Adrenal gland (tissue), 12 donors: ENCODE results near the gene TSPAN4. TPM values are rescaled to one million over a fixed set of nuclear protein-coding genes. Genes with fewer than 3 reads are reported as not detected.

Experiments used
- DNase-seq, 7 donors: peaks; one replicate each; pipeline ENCODE4 v3.0.0-alpha.2; 2019 to 2020
- H3K27ac ChIP-seq, 5 donors: fragments of 200-600 bp; sonication (generic) in 4 of 5; 1 replicate in 3 of 5; 2 replicates in 2 of 5; pipeline versions ENCODE4 v1.5.1 to v1.8.0; 2016 to 2020; ENCODE audit warnings: mild to moderate bottlenecking in 1 of 5
- H3K27me3 ChIP-seq: fragments of 200-600 bp; 2 replicates; pipeline ENCODE4 v1.8.0; 2021
- H3K36me3 ChIP-seq, 2 donors: fragments of 200-600 bp; replicated peaks in 1 of 2; 1 replicate in 1 of 2; 2 replicates in 1 of 2; pipeline versions ENCODE4 v1.5.1 to v1.8.0; 2018 to 2022
- H3K4me1 ChIP-seq, 2 donors: fragments of 200-600 bp; replicated peaks in 1 of 2; 1 replicate in 1 of 2; 2 replicates in 1 of 2; pipeline versions ENCODE4 v1.5.1 to v1.8.0; 2018 to 2021
- H3K4me3 ChIP-seq, 4 donors: fragments of 200-600 bp; sonication (generic) in 3 of 4; one replicate each; pipeline ENCODE4 v1.5.1; 2016 to 2018
- H3K9me3 ChIP-seq, 3 donors: fragments of 200-600 bp; sonication (generic) in 1 of 3; replicated peaks in 1 of 3; 1 replicate in 2 of 3; 2 replicates in 1 of 3; pipeline versions ENCODE4 v1.5.1 to v1.8.0; 2016 to 2021
- CTCF ChIP-seq, 6 experiments: fragments of 450-650 bp in 4 of 6; fragments of 200-600 bp in 2 of 6; sonication (generic) in 1 of 6; IDR thresholded peaks; 1 replicate in 5 of 6; 2 replicates in 1 of 6; pipeline versions ENCODE4 v1.5.1 to v1.8.0; 2016 to 2021; ENCODE audit warnings: antibody characterized with exemption in 6 of 6, mild to moderate bottlenecking in 2 of 6, moderate library complexity in 1 of 6
- POLR2A ChIP-seq, 2 donors: fragments of 450-650 bp; IDR thresholded peaks; one replicate each; pipeline ENCODE4 v1.6.1; 2017; ENCODE audit warnings: antibody characterized with exemption in 2 of 2, mild to moderate bottlenecking in 2 of 2, moderate library complexity in 1 of 2
- WGBS, 4 donors: extraction: QIAGEN DNeasy Blood & Tissue Kit in 2 of 4; methylation state at CpG; one replicate each; pipeline versions ENCODE4 v1.1.5 to v1.1.7; 2013 to 2017; 5-methylcytosine and 5-hydroxymethylcytosine counted together
- intact Hi-C, 2 donors: fragments of 100-400 bp; cut with DNase I; formaldehyde crosslinking; loops; one replicate each; pipeline versions ENCODE4 v1.14.1 to v1.15.0; 2022 to 2023
- polyA plus RNA-seq, 3 donors: library from polyadenylated mRNA; stranded (reverse); fragments of 200-250 nt in 2 of 3; fragments of 350-450 nt in 1 of 3; fragmentation: Illumina TruSeq in 1 of 3; extraction: RNeasy Lipid Tissue Mini Kit (QIAGEN cat#74804) in 1 of 3; gene quantifications; one replicate each; pipeline ENCODE4 v1.2.3, GENCODE V29; 2013 to 2014
- total RNA-seq, 9 donors: library from RNA; depleted of rRNA in 4 of 9; stranded (reverse); fragments of >200 nt in 4 of 9; fragments of 120-200 nt in 1 of 9; fragmentation: NEBNext Ultra II Directional in 1 of 9; extraction: Animal tissue kit (Norgen Biotek cat#: 25700) in 1 of 9; gene quantifications; one replicate each; pipeline versions ENCODE4 v1.1.0 to v1.2.4, GENCODE V29; 2013 to 2023
- donor health status: healthy with polysubstance abuse.
- donor health status: Bipolar disorder and iron deficiency.
- donor health status: DM: yes; HTN: yes; CAD: no.
- donor health status: DM: no; HTN: no; CAD: no.
- donor health status: DM: no; HTN: no; CAD: no.
- donor health status: DM: yes; HTN: yes; CAD: no.

Gene TSPAN4
- total and polyA plus RNA-seq, 12 donors: 5.2 to 207 (median 53.5) TPM

- intact Hi-C loops: no loop called here
- Histone ChIP-seq H3K36me3 (peaks cover 0 to 16% of the 10 kb centered on the region in 2 donors), H3K9me3 (no peaks in the 10 kb centered on the region), H3K4me3 (peak within 1 kb of the TSS in 3 of 4 donors; percentile 25 to 91 (median 69)), H3K27me3 (no peaks in the 10 kb centered on the region), H3K27ac (peak within 1 kb of the TSS in 4 of 5 donors; percentile 78 to 90 (median 87)), H3K4me1 (peaks cover 41 to 71% of the 10 kb centered on the region in 2 donors)
- WGBS, 4 donors: 0 to 33% (median 2%) methylated on average over 2 to 67 of the region's 67 CpGs
- peak in 6 of 7 donors; percentile 42 to 65 (median 56) for DNase-seq
- TF ChIP-seq POLR2A (IDR thresholded peaks at IDR 0.05): peak in 1 of 2 donors; percentile 24
- peak in 2 of 6 experiments; percentile 13 to 19 for TF ChIP-seq CTCF (IDR thresholded peaks at IDR 0.05)
Measured at GRCh38 chr11:832529-833113, 10.0 kb upstream of the TSPAN4 start, which contains the start of gene CD151. TSS of gene CD151 (plus strand) at chr11:832952. CDS start at chr11:836070, 3,118 bp downstream.

GRCh38 chr11:833114-833791 is 9.4 kb upstream of the TSPAN4 start:
- WGBS, 4 donors: 0 to 2% (median 1%) methylated on average over 3 to 54 of the region's 55 CpGs
- H3K27me3 ChIP-seq: no peaks in the 10 kb centered on the region
- peaks cover 37 to 65% of the 10 kb centered on the region in 2 donors for H3K4me1 ChIP-seq
- H3K36me3 ChIP-seq: peaks cover 0 to 22% of the 10 kb centered on the region in 2 donors
- intact Hi-C loops: no loop called here
- peak overlapping the region in 4 of 5 donors; percentile 78 to 90 (median 87) for H3K27ac ChIP-seq
- no peak for TF ChIP-seq CTCF (IDR thresholded peaks at IDR 0.05)
- TF ChIP-seq POLR2A (IDR thresholded peaks at IDR 0.05): peak in 1 of 2 donors; percentile 47
- peak overlapping the region in 3 of 4 donors; percentile 25 to 91 (median 69) for H3K4me3 ChIP-seq
- peak in 6 of 7 donors; percentile 54 to 73 (median 60) for DNase-seq
- H3K9me3 ChIP-seq: no peaks in the 10 kb centered on the region

- DNase-seq: peak in 2 of 7 donors; percentile 29 to 60
- TF ChIP-seq CTCF (IDR thresholded peaks at IDR 0.05) (no peak), POLR2A (IDR thresholded peaks at IDR 0.05) (peak in 1 of 2 donors; percentile 22)
- intact Hi-C loops: no loop called here
- H3K36me3 ChIP-seq: peaks cover 0 to 28% of the 10 kb centered on the region in 2 donors
- no peaks in the 10 kb centered on the region for H3K27me3 ChIP-seq
- 34 to 57% (median 52%) methylated on average over 6 to 9 of the region's 9 CpGs for WGBS, 4 donors
- no peaks in the 10 kb centered on the region for H3K9me3 ChIP-seq
- H3K4me1 ChIP-seq: peaks cover 37 to 59% of the 10 kb centered on the region in 2 donors
- peak overlapping the region; percentile 53 to 90 (median 87) for H3K27ac ChIP-seq
- H3K4me3 ChIP-seq: peak overlapping the region in 2 of 4 donors; percentile 69 to 91
Measured at GRCh38 chr11:833849-834311, 8.8 kb upstream of the TSPAN4 start.
